Measurements from ENCODE around the gene TANGO6. TPM values are rescaled to one million over a fixed set of nuclear protein-coding genes. Genes with fewer than 3 reads are reported as not detected.

The TANGO6 gene
- total and polyA plus RNA-seq, 8 donors, result 2.6 to 9.3 (median 6.3) TPM

GRCh38 chr16:69088684-69089083, 245.4 kb downstream of the TANGO6 start:
- 75 to 77% methylated on average over 4 of the region's 4 CpGs for WGBS, 2 donors
- Histone ChIP-seq H3K27ac (peak overlapping the region in 2 of 4 donors; percentile 8 to 49), H3K4me3 (no peak overlapping the region), H3K9me3 (no peaks in the 10 kb centered on the region), H3K36me3 (no peaks in the 10 kb centered on the region), H3K27me3 (no peaks in the 10 kb centered on the region), H3K4me1 (peaks cover 0 to 14% (median 0%) of the 10 kb centered on the region in 3 donors)
- TF ChIP-seq, protein P1, sequence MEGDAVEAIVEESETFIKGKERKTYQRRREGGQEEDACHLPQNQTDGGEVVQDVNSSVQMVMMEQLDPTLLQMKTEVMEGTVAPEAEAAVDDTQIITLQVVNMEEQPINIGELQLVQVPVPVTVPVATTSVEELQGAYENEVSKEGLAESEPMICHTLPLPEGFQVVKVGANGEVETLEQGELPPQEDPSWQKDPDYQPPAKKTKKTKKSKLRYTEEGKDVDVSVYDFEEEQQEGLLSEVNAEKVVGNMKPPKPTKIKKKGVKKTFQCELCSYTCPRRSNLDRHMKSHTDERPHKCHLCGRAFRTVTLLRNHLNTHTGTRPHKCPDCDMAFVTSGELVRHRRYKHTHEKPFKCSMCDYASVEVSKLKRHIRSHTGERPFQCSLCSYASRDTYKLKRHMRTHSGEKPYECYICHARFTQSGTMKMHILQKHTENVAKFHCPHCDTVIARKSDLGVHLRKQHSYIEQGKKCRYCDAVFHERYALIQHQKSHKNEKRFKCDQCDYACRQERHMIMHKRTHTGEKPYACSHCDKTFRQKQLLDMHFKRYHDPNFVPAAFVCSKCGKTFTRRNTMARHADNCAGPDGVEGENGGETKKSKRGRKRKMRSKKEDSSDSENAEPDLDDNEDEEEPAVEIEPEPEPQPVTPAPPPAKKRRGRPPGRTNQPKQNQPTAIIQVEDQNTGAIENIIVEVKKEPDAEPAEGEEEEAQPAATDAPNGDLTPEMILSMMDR (IDR thresholded peaks at IDR 0.05), result no peak
- FAIRE-seq (no peak), ATAC-seq (peak in 1 of 4 donors; percentile 7), DNase-seq (no peak)
- intact Hi-C loops (cut with DNase I), result no loop called here

GRCh38 chr16:69089091-69089910, 246.0 kb downstream of the TANGO6 start:
- H3K36me3 ChIP-seq, result no peaks in the 10 kb centered on the region
- ATAC-seq, result peak; percentile 84 to 88 (median 86)
- peak overlapping the region in 2 of 4 donors; percentile 8 to 49 for H3K27ac ChIP-seq
- peak in 2 of 6 donors; percentile 48 to 49 for DNase-seq
- WGBS, 2 donors, result 35 to 36% methylated on average over 16 of the region's 16 CpGs
- TF ChIP-seq, protein P1 (IDR thresholded peaks at IDR 0.05), result no peak
- no peaks in the 10 kb centered on the region for H3K27me3 ChIP-seq
- FAIRE-seq, result no peak
- no peak overlapping the region for H3K4me3 ChIP-seq
- H3K9me3 ChIP-seq, result no peaks in the 10 kb centered on the region
- intact Hi-C loops (cut with DNase I), result no loop called here
- peaks cover 0 to 14% (median 0%) of the 10 kb centered on the region in 3 donors for H3K4me1 ChIP-seq

DNA sequence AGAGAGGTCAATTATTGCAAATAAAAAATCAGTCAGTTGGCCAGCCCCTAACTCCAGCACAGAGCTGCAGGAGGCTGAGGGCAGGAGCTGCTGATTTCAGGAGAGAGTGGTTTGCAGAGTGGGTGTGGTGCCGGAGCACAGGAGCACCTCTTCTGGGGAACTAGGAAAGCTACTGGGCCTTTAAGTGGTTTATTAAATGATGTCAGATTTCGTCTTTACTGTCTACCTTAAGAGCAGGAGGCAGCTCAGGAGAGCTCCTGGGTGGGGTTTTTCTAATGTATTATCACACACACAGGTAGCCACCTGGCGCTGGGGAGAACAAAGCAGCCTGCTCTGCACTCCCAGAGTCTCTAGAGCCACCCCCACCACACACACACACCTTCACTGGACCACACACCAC, 250.6 kb downstream of the TANGO6 start:
- no peak overlapping the region for H3K27ac ChIP-seq

DNA sequence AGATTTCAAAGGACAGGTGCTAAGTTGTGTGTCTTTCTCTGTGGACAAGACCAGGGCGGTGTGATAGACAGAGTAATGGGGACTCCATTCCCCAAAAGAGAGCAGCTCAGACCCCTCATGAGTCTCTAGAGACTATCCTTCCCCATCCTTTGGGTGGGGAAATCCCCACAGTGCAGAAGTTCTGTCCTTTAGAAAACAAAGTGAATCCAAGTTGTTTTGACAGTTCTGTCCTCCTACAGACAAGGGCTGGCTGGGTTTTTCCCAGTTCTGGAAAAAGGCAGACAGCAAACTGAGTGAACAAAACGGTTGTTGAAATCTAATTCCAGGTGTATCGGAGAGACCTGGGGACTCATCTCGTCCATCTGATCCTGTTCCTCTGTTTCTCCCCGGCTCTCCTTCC, 251.2 kb downstream of the TANGO6 start:
- H3K36me3 ChIP-seq, result no peaks in the 10 kb centered on the region
- H3K4me1 ChIP-seq, result peaks cover 0 to 7% (median 0%) of the 10 kb centered on the region in 3 donors
- no peak overlapping the region for H3K27ac ChIP-seq
- H3K27me3 ChIP-seq, result no peaks in the 10 kb centered on the region
- 89 to 91% methylated on average over 5 of the region's 5 CpGs for WGBS, 2 donors
- DNase-seq, result no peak
- no peak overlapping the region for H3K4me3 ChIP-seq
- FAIRE-seq, result no peak
- TF ChIP-seq, protein P1 (IDR thresholded peaks at IDR 0.05), result no peak
- intact Hi-C loops (cut with DNase I), result no loop called here
- H3K9me3 ChIP-seq, result no peaks in the 10 kb centered on the region
- no peak for ATAC-seq

More for the DNA sequence above, 250.6 kb downstream of the TANGO6 start:
- no peak overlapping the region for H3K4me3 ChIP-seq
- no peak for ATAC-seq
- FAIRE-seq, result no peak
- no peaks in the 10 kb centered on the region for H3K9me3 ChIP-seq
- intact Hi-C loops (cut with DNase I), result no loop called here
- TF ChIP-seq, protein P1 (IDR thresholded peaks at IDR 0.05), result no peak
- H3K27me3 ChIP-seq, result no peaks in the 10 kb centered on the region
- 85 to 88% methylated on average over 3 of the region's 3 CpGs for whole genome bisulfite sequencing, 2 donors
- DNase-seq, result no peak
- H3K4me1 ChIP-seq, result peaks cover 0 to 10% (median 0%) of the 10 kb centered on the region in 3 donors
- H3K36me3 ChIP-seq, result no peaks in the 10 kb centered on the region

DNA sequence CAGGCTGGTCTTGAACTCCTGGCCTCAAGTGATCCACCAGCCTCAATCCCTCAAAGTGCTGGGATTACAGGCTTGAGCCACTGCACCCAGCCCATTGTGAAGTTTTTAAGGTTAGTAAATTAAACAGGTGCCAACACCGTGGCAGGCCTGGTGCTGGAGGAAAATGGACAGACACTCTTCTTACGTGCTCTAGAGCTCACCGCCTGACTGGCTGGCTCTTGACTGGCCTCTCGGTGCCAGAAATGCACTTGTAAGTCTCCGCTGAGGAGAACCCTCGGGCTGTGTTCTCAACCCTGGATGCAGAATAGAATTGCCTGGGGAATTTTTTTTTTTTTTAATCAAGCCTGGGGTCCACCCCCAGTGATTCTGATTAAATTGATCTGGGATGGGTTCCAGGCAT, 251.9 kb downstream of the TANGO6 start:
- Histone ChIP-seq H3K4me1 (peaks cover 0 to under 1% (median 0%) of the 10 kb centered on the region in 3 donors), H3K27ac (no peak overlapping the region), H3K27me3 (no peaks in the 10 kb centered on the region), H3K36me3 (no peaks in the 10 kb centered on the region), H3K9me3 (no peaks in the 10 kb centered on the region), H3K4me3 (no peak overlapping the region)
- ATAC-seq (no peak), FAIRE-seq (no peak), DNase-seq (no peak)
- WGBS, 2 donors, result 93 to 97% methylated on average over 6 of the region's 6 CpGs
- intact Hi-C loops (cut with DNase I), result no loop called here
- TF ChIP-seq, protein P1 (IDR thresholded peaks at IDR 0.05), result no peak

Measured in pancreas (tissue), 10 donors.